HG03442 (cell line): ENCODE measurements around the gene SHISAL1.
"Not testable (repeated sequence)": the region's sequence is repeated elsewhere in the genome, so short reads cannot be mapped to it uniquely, and the experiment has no call there.

Experiments
- ATAC-seq: cut with Tn5 transposase; IDR thresholded peaks from one replicate; pipeline ENCODE4 v1.9.1; 2021; ENCODE audit warnings: mild to moderate bottlenecking, moderate library complexity; ENCODE audit not compliant: unreplicated experiment

SHISAL1 gene

GRCh38 chr22:44305455-44305854 is 7.3 kb downstream of the SHISAL1 start:
- ATAC-seq: no peak

- ATAC-seq: no peak
Measured at GRCh38 chr22:44304911-44305310, 7.8 kb downstream of the SHISAL1 start.

- ATAC-seq: no peak
Measured at GRCh38 chr22:44304354-44304753, 8.4 kb downstream of the SHISAL1 start.

GRCh38 chr22:44302363-44302762 is 10.4 kb downstream of the SHISAL1 start:
- not testable (repeated sequence) for ATAC-seq

- ATAC-seq: no peak
Measured at GRCh38 chr22:44301039-44301438, 11.7 kb downstream of the SHISAL1 start.

GRCh38 chr22:44299124-44299523 is 13.6 kb downstream of the SHISAL1 start:
- ATAC-seq: no peak

- ATAC-seq: no peak
Measured at GRCh38 chr22:44298406-44299091, 14.2 kb downstream of the SHISAL1 start.

- ATAC-seq: no peak
Measured at GRCh38 chr22:44297470-44298061, 15.2 kb downstream of the SHISAL1 start.

- ATAC-seq: no peak
Measured at GRCh38 chr22:44295406-44295805, 17.3 kb downstream of the SHISAL1 start.

GRCh38 chr22:44293876-44294275 is 18.9 kb downstream of the SHISAL1 start:
- ATAC-seq: no peak

- no peak for ATAC-seq
Measured at GRCh38 chr22:44293034-44293433, 19.7 kb downstream of the SHISAL1 start.

GRCh38 chr22:44292521-44292920 is 20.2 kb downstream of the SHISAL1 start:
- no peak for ATAC-seq

- ATAC-seq: no peak
Measured at GRCh38 chr22:44291674-44292360, 20.9 kb downstream of the SHISAL1 start.

GRCh38 chr22:44291265-44291664 is 21.5 kb downstream of the SHISAL1 start:
- no peak for ATAC-seq

GRCh38 chr22:44289414-44290171 is 23.2 kb downstream of the SHISAL1 start:
- no peak for ATAC-seq

GRCh38 chr22:44288913-44289312 is 23.8 kb downstream of the SHISAL1 start:
- no peak for ATAC-seq

GRCh38 chr22:44287741-44288140 is 25.0 kb downstream of the SHISAL1 start:
- ATAC-seq: no peak

- no peak for ATAC-seq
Measured at GRCh38 chr22:44287121-44287693, 25.5 kb downstream of the SHISAL1 start.

- ATAC-seq: no peak
Measured at GRCh38 chr22:44286646-44287045, 26.1 kb downstream of the SHISAL1 start.

GRCh38 chr22:44284711-44285110 is 28.0 kb downstream of the SHISAL1 start:
- no peak for ATAC-seq
